IMR-90 (cell line): Measurements from ENCODE around the gene PRELID2. TPM values are rescaled to one million over a fixed set of nuclear protein-coding genes. Genes with fewer than 3 reads are reported as not detected.

Experiments
- ATAC-seq: fragments of 200-7000 bp; cut with Tn5 transposase; 2 replicates; pipeline ENCODE4 v1.9.1; 2020; ENCODE audit warnings: low read depth, mild to moderate bottlenecking, moderate library complexity
- BruUV-seq: library from RNA; stranded (reverse); fragments of 400-500 nt; replicated peaks from 2 replicates; lab custom pipeline; 2021; lab: Mats Ljungman, UMichigan
- CTCF ChIA-PET: fragments of 300-600 bp; formaldehyde crosslinking; extraction: SDS; loops from one replicate; lab custom pipeline; 2021; ENCODE audit warnings: antibody characterized with exemption; lab: Yijun Ruan, JAX
- POLR2A ChIA-PET: fragments of 300-600 bp; sonication (Branson Sonifier 250); formaldehyde crosslinking; loops from one replicate; lab custom pipeline; 2022; ENCODE audit warnings: antibody characterized with exemption; ENCODE audit not compliant: unreplicated experiment; lab: Charles Lee
- DNase-seq: peaks from one replicate; pipeline ENCODE4 v3.0.0; 2013
- H2AFZ ChIP-seq: replicated peaks from 2 replicates; pipeline ENCODE3; 2013; ENCODE audit warnings: low read length, mild to moderate bottlenecking; ENCODE audit not compliant: poor library complexity
- H2AK5ac ChIP-seq: 2 replicates; pipeline ENCODE4 v1.6.1; 2013; ENCODE audit warnings: low read depth, low read length, inconsistent platforms
- H2AK9ac ChIP-seq: replicated peaks from 2 replicates; pipeline ENCODE3; 2013; ENCODE audit warnings: mild to moderate bottlenecking, low read depth, low read length, moderate library complexity; ENCODE audit not compliant: poor library complexity
- H2BK120ac ChIP-seq: 2 replicates; pipeline ENCODE4 v1.6.1; 2013; ENCODE audit warnings: low read depth, low read length, inconsistent platforms
- H2BK15ac ChIP-seq: 3 replicates; pipeline ENCODE4 v1.6.1; 2013; ENCODE audit warnings: low read depth, low read length, inconsistent platforms
- H2BK20ac ChIP-seq: 2 replicates; pipeline ENCODE4 v1.6.1; 2013; ENCODE audit warnings: low read depth, mild to moderate bottlenecking, inconsistent platforms, low read length, moderate library complexity
- H2BK5ac ChIP-seq: 2 replicates; pipeline ENCODE4 v1.6.1; 2013; ENCODE audit warnings: mild to moderate bottlenecking, low read depth, low read length, inconsistent platforms; ENCODE audit not compliant: poor library complexity, severe bottlenecking
- H3K14ac ChIP-seq: replicated peaks from 2 replicates; pipeline ENCODE4 v1.6.1; 2013; ENCODE audit warnings: low read depth, low read length, inconsistent platforms
- H3K18ac ChIP-seq: 2 replicates; pipeline ENCODE4 v1.6.1; 2013; ENCODE audit warnings: low read depth, low read length, control low read depth
- H3K23ac ChIP-seq: 2 replicates; pipeline ENCODE4 v1.6.1; 2013; ENCODE audit warnings: low read depth, low read length, inconsistent platforms
- H3K27ac ChIP-seq: 2 replicates; pipeline ENCODE4 v1.5.1; 2013; ENCODE audit warnings: mild to moderate bottlenecking, control low read depth, low read length; ENCODE audit not compliant: insufficient read depth
- H3K27me3 ChIP-seq: 2 replicates; pipeline ENCODE4 v1.6.1; 2013; ENCODE audit warnings: low read length; ENCODE audit not compliant: control insufficient read depth, insufficient read depth
- H3K36me3 ChIP-seq: 2 replicates; pipeline ENCODE4 v1.6.1; 2013; ENCODE audit warnings: low read length, mixed read lengths; ENCODE audit not compliant: control insufficient read depth, insufficient read depth
- H3K4ac ChIP-seq: 2 replicates; pipeline ENCODE4 v1.6.1; 2013; ENCODE audit warnings: low read depth, low read length, inconsistent platforms
- H3K4me1 ChIP-seq: 2 replicates; pipeline ENCODE4 v1.6.1; 2013; ENCODE audit warnings: low read length, mixed read lengths; ENCODE audit not compliant: control insufficient read depth, insufficient read depth
- H3K4me2 ChIP-seq: 2 replicates; pipeline ENCODE4 v1.6.1; 2013; ENCODE audit warnings: low read depth, mild to moderate bottlenecking, control low read depth, low read length, moderate library complexity
- H3K4me3 ChIP-seq: 2 replicates; pipeline ENCODE4 v1.5.1; 2013; ENCODE audit warnings: low read depth, mild to moderate bottlenecking, control low read depth, low read length, moderate library complexity; ENCODE audit not compliant: insufficient read depth
- H3K56ac ChIP-seq: 2 replicates; pipeline ENCODE4 v1.6.1; 2013; ENCODE audit warnings: low read length, inconsistent platforms; ENCODE audit not compliant: insufficient read depth; ENCODE audit errors: extremely low read depth
- H3K79me1 ChIP-seq, 2 experiments: 2 replicates each; pipeline ENCODE4 v1.6.1; 2013; ENCODE audit warnings: low read length in 2 of 2, inconsistent platforms in 1 of 2, low read depth in 1 of 2
- H3K9ac ChIP-seq: 2 replicates; pipeline ENCODE4 v1.6.1; 2013; ENCODE audit warnings: low read depth, low read length, control low read depth
- H3K9me1 ChIP-seq: 2 replicates; pipeline ENCODE4 v1.6.1; 2013; ENCODE audit warnings: low read length, inconsistent platforms; ENCODE audit not compliant: insufficient read depth
- H3K9me3 ChIP-seq: 2 replicates; pipeline ENCODE4 v1.6.1; 2013; ENCODE audit warnings: low read length; ENCODE audit not compliant: control insufficient read depth, insufficient read depth
- H4K20me1 ChIP-seq: 2 replicates; pipeline ENCODE4 v1.6.1; 2013; ENCODE audit warnings: low read length, inconsistent platforms; ENCODE audit not compliant: insufficient read depth
- H4K5ac ChIP-seq: 2 replicates; pipeline ENCODE4 v1.6.1; 2013; ENCODE audit warnings: mild to moderate bottlenecking, low read depth, low read length, control low read depth
- H4K8ac ChIP-seq, 2 experiments: 2 replicates each; pipeline ENCODE4 v1.6.1; 2013; ENCODE audit warnings: low read depth in 2 of 2, low read length in 2 of 2, control low read depth in 1 of 2, inconsistent platforms in 1 of 2
- H4K91ac ChIP-seq: 2 replicates; pipeline ENCODE4 v1.6.1; 2013; ENCODE audit warnings: low read depth, low read length, inconsistent platforms; ENCODE audit not compliant: insufficient read depth
- BHLHE40 ChIP-seq: fragments of 150-350 bp; IDR thresholded peaks from 2 replicates; pipeline ENCODE4 v1.6.1; 2016; ENCODE audit warnings: mild to moderate bottlenecking, low read depth, low read length
- CEBPB ChIP-seq: IDR thresholded peaks from 2 replicates; pipeline ENCODE4 v1.6.1; 2012; ENCODE audit warnings: low read depth, low read length, improper control_type of control experiment
- CHD1 ChIP-seq: IDR thresholded peaks from 2 replicates; pipeline ENCODE4 v1.6.1; 2012; ENCODE audit warnings: low read depth, low read length, improper control_type of control experiment
- CTCF ChIP-seq: conservative IDR thresholded peaks from 2 replicates; pipeline ENCODE4 v1.5.1; 2012; ENCODE audit warnings: mild to moderate bottlenecking, low read depth, low read length, improper control_type of control experiment
- ELK1 ChIP-seq: fragments of 150-350 bp; IDR thresholded peaks from 2 replicates; pipeline ENCODE4 v1.6.1; 2016; ENCODE audit warnings: low read depth, mild to moderate bottlenecking, low read length, moderate library complexity, borderline replicate concordance
- MXI1 ChIP-seq: IDR thresholded peaks from 2 replicates; pipeline ENCODE4 v1.6.1; 2012; ENCODE audit warnings: low read depth, mild to moderate bottlenecking, low read length, moderate library complexity, borderline replicate concordance
- NFE2L2 ChIP-seq: fragments of 150-350 bp; IDR thresholded peaks from 2 replicates; pipeline ENCODE4 v1.6.1; 2016; ENCODE audit warnings: low read depth, mild to moderate bottlenecking, low read length
- POLR2A ChIP-seq: IDR thresholded peaks from 2 replicates; pipeline ENCODE4 v1.6.1; 2012; ENCODE audit warnings: mild to moderate bottlenecking, low read depth, low read length
- RAD21 ChIP-seq: IDR thresholded peaks from 2 replicates; pipeline ENCODE4 v1.6.1; 2012; ENCODE audit warnings: low read length, improper control_type of control experiment
- RCOR1 ChIP-seq: IDR thresholded peaks from 2 replicates; pipeline ENCODE4 v1.6.1; 2012; ENCODE audit warnings: mild to moderate bottlenecking, low read length, improper control_type of control experiment; ENCODE audit not compliant: insufficient replicate concordance
- RFX5 ChIP-seq: IDR thresholded peaks from 2 replicates; pipeline ENCODE4 v1.8.0; 2012; ENCODE audit warnings: low read depth, mild to moderate bottlenecking, low read length, moderate library complexity
- SMC3 ChIP-seq: fragments of 150-350 bp; IDR thresholded peaks from 2 replicates; pipeline ENCODE4 v1.6.1; 2016; ENCODE audit warnings: low read depth, mild to moderate bottlenecking, antibody characterized with exemption, low read length, moderate library complexity
- USF2 ChIP-seq: fragments of 150-350 bp; IDR thresholded peaks from 2 replicates; pipeline ENCODE4 v1.6.1; 2017; ENCODE audit warnings: mild to moderate bottlenecking, antibody characterized with exemption, low read length, low read depth
- WGBS, 2 experiments: methylation state at CpG; one replicate each; pipeline versions ENCODE4 v1.1.5 to v1.1.7; 2013; ENCODE audit warnings: missing lambda C conversion rate in 2 of 2; ENCODE audit not compliant: insufficient read length in 1 of 2; ENCODE audit errors: extremely low coverage in 2 of 2; 5-methylcytosine and 5-hydroxymethylcytosine counted together
- dilution Hi-C: fragments of 300-500 bp; cut with HindIII; formaldehyde crosslinking; loops from one replicate; pipeline ENCODE4 v1.14.3; 2018; ENCODE audit warnings: low sequenced_read_pairs; ENCODE audit not compliant: unreplicated experiment
- in situ Hi-C: fragments of 300-500 bp; cut with MboI; formaldehyde crosslinking; loops from 3 replicates; pipeline ENCODE4 v1.14.3; 2019; ENCODE audit warnings: low sequenced_read_pairs, inconsistent platforms, mixed read lengths
- intact Hi-C: fragments of 100-400 bp; cut with micrococcal nuclease; formaldehyde crosslinking; loops from 2 replicates; pipeline ENCODE4 v1.10.0; 2022
- polyA plus RNA-seq, 3 experiments: library from polyadenylated mRNA; depleted of rRNA; stranded (reverse); fragments of >200 nt; gene quantifications; 2 replicates each; pipeline ENCODE4 v1.2.3, GENCODE V29; 2012; ENCODE audit warnings: low replicate concordance in 1 of 3
- total RNA-seq: library from RNA; depleted of rRNA; stranded (reverse); fragments of >200 nt; gene quantifications from 2 replicates; pipeline ENCODE4 v1.2.3, GENCODE V29; 2012

PRELID2 gene
- total and polyA plus RNA-seq, 2 of the 4 experiments (the other 2 are of a cell fraction), result 4.9 to 8.6 TPM

- CTCF ChIA-PET, result no interaction called here
- peak; percentile 42 for DNase-seq
- H2AFZ ChIP-seq, result no peak overlapping the region
- H3K56ac ChIP-seq, result no peak overlapping the region
- H3K23ac ChIP-seq, result no peak overlapping the region; the same call in 1 of the 2 replicates
- no peak overlapping the region for H2BK120ac ChIP-seq
- H3K4me2 ChIP-seq, result peak overlapping the region; percentile 60; the same call in 1 of the 2 replicates
- no peak overlapping the region for H3K14ac ChIP-seq
- WGBS, 2 experiments, result no CpG with 5 or more reads among the region's 5 CpGs
- no TSS peak for BruUV-seq
- H3K4me1 ChIP-seq, result 0 out of 2 replicates have a peak, but pooled peaks cover 4% of the 10 kb centered on the region
- H3K27me3 ChIP-seq, result no peaks in the 10 kb centered on the region
- no peak overlapping the region for H3K4ac ChIP-seq
- H2BK5ac ChIP-seq, result no peak overlapping the region
- no peak overlapping the region for H3K18ac ChIP-seq
- H3K79me1 ChIP-seq, result no peaks in the 10 kb centered on the region
- no peak for TF ChIP-seq MXI1
- no peak for TF ChIP-seq RFX5
- TF ChIP-seq RCOR1, result no peak
- TF ChIP-seq CHD1, result no peak
- no peak for TF ChIP-seq NFE2L2
- no peak for TF ChIP-seq BHLHE40
- TF ChIP-seq CTCF, result no peak
- no peak for TF ChIP-seq USF2
- no peak for TF ChIP-seq CEBPB
- TF ChIP-seq ELK1, result no peak
- TF ChIP-seq POLR2A, result no peak
- no peak for TF ChIP-seq SMC3
- no peak for TF ChIP-seq RAD21
- H4K20me1 ChIP-seq, result no peaks in the 10 kb centered on the region
- no peak overlapping the region for H3K9ac ChIP-seq
- no peak overlapping the region for H2AK9ac ChIP-seq
- intact Hi-C loops, result no loop called here
- H2BK20ac ChIP-seq, result no peak overlapping the region
- H3K4me3 ChIP-seq, result no peak overlapping the region
- no peak overlapping the region for H2BK15ac ChIP-seq
- H3K9me3 ChIP-seq, result no peaks in the 10 kb centered on the region
- in situ Hi-C loops, result no loop called here
- peak; percentile 86 for ATAC-seq
- POLR2A ChIA-PET, result no interaction called here
- H4K5ac ChIP-seq, result no peak overlapping the region
- H3K36me3 ChIP-seq, result no peaks in the 10 kb centered on the region
- no peak overlapping the region for H3K27ac ChIP-seq
- no peak overlapping the region for H4K8ac ChIP-seq
- no peak overlapping the region for H4K91ac ChIP-seq
- dilution Hi-C loops, result no loop called here
- no peak overlapping the region for H2AK5ac ChIP-seq
- no peaks in the 10 kb centered on the region for H3K9me1 ChIP-seq
Measured at GRCh38 chr5:145752947-145753346, 82.2 kb downstream of the PRELID2 start.
